ENCODE data around the gene SPATA13.
"Not testable (repeated sequence)": the region's sequence is repeated elsewhere in the genome, so short reads cannot be mapped to it uniquely, and the experiment has no call there.

Gene SPATA13

DNA sequence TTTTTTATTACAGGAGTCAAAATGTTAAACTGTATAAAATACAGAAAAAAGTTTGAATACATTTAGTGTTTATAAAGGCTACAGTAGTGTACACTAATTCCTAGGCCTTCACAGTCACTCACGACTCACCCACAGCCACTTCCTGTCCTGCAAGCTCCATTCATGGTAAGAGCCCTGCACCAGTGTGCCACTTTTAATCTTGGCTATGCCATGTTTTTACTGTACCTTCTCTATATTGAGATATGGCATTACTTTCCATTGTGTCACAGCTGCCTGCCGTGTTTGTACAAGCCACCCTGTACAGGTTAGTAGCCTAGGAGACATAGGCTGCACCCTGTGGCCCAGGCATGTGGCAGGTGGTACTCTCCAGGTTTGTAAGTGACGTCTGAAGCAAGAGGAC lies 180.9 kb downstream of the SPATA13 start:
- H3K4me3 ChIP-seq (ENCODE audit: low read depth, low read length), result no peak overlapping the region
- TF ChIP-seq, protein P1, sequence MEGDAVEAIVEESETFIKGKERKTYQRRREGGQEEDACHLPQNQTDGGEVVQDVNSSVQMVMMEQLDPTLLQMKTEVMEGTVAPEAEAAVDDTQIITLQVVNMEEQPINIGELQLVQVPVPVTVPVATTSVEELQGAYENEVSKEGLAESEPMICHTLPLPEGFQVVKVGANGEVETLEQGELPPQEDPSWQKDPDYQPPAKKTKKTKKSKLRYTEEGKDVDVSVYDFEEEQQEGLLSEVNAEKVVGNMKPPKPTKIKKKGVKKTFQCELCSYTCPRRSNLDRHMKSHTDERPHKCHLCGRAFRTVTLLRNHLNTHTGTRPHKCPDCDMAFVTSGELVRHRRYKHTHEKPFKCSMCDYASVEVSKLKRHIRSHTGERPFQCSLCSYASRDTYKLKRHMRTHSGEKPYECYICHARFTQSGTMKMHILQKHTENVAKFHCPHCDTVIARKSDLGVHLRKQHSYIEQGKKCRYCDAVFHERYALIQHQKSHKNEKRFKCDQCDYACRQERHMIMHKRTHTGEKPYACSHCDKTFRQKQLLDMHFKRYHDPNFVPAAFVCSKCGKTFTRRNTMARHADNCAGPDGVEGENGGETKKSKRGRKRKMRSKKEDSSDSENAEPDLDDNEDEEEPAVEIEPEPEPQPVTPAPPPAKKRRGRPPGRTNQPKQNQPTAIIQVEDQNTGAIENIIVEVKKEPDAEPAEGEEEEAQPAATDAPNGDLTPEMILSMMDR (IDR thresholded peaks at IDR 0.05; ENCODE audit: insufficient read depth, low read length, missing control alignments), result no peak
- ChIA-PET POLR2A (no interaction called here), CTCF (no interaction called here)
- no peak for DNase-seq (ENCODE audit: low read depth, low spot score)

DNA sequence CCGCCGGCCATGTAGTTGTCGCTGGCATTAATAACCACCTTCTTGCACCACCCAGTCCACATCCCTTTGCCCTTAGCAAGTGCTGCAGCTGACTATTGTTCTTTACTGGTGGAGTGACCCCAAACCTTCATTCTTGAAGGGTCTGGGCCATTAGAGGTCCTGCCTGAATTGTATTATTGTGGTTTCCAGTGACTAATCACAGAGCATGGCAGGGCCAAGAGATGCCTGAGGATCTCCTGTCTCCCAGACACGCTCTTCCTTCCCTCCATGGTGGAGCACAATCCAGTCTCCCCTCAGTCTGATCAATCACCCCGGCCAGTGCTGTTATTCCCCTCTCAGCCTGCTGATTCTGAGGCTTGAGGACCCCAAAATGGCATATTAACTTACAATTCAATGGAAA lies 187.9 kb downstream of the SPATA13 start:
- DNase-seq (ENCODE audit: low read depth, low spot score), result no peak
- TF ChIP-seq, protein P1 (IDR thresholded peaks at IDR 0.05; ENCODE audit: insufficient read depth, low read length, missing control alignments), result no peak
- H3K4me3 ChIP-seq (ENCODE audit: low read depth, low read length), result no peak overlapping the region
- POLR2A ChIA-PET, result no interaction called here
- CTCF ChIA-PET, result no interaction called here

DNA sequence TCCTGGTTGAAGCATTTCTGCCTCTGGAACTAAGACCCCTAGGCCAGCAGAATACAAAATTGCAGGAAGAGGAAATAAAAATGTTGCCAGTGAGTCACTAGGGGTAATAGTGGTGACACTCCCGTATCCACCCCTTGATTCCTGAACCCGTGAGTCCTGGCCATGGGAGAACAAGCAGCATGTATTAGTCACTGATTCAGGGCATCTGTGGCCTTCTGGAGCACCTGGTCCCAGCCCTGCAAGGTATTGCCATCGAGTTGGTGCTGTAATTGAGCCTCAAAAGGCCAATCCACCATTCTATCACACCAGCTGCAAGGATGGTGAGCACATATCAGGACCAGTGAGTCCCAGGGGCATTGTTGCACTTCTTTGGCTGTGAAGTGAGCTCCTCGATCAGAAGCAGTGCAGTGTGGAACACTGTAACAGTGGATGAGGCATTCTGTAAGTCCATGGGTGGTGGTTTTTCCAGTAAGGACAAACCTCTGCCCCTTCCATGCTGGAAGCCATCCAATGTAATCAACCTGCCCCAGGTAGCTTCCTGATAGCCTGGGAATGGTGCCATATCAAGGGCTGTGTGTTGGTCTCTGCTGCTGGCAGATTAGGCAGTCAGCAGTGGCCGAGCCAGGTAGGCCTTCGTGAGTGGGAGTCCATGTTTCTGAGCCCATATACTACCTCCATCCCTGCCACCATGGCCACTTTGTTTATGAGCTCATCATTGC lies 188.4 kb downstream of the SPATA13 start:
- no peak overlapping the region for H3K4me3 ChIP-seq (ENCODE audit: low read depth, low read length)
- no peak for DNase-seq (ENCODE audit: low read depth, low spot score)
- TF ChIP-seq, protein P1 (IDR thresholded peaks at IDR 0.05; ENCODE audit: insufficient read depth, low read length, missing control alignments), result no peak
- ChIA-PET POLR2A (no interaction called here), CTCF (no interaction called here)

DNA sequence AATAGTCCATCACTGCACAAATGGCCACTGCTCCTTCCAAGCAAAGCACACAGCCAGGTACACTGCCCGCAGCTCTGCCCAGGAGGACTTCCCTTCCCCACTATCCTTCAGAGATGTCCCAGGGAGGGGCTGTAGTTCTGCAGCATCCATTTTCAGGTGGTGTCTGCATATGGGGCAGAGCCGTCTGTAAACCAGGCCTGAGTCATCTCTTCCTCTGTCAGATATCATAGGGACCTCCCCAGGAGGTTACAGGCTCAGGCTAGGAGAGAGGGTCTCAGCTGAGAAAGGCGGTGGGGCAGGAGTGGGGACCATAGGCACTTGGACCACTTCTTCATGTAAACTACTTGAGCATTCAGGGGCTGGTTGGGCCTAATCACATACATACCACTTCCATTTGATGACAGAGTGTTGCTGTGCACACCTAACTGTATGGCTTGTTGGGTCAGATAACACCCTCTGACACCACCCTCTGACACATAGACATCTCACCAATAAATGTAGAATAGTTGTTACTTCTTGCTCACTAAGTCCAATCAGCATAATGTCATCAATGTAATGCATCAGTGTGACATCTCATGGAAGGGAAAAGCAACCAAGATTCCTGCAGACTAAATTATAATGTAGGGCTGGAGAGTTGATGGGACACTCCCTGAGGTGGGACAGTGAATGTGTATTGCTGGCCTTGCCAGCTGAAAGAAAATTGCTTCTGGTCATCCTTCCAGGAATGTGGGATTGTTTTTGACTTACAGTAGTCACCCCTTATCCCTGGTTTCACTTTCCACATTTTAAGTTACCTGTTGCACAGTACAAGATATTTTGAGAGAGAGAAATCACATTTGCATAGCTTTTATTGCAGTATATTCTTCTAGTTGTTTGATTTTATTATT lies 189.5 kb downstream of the SPATA13 start:
- CTCF ChIA-PET; H3K4me3 ChIP-seq (ENCODE audit: low read depth, low read length); DNase-seq (ENCODE audit: low read depth, low spot score); POLR2A ChIA-PET: not testable (repeated sequence)

DNA sequence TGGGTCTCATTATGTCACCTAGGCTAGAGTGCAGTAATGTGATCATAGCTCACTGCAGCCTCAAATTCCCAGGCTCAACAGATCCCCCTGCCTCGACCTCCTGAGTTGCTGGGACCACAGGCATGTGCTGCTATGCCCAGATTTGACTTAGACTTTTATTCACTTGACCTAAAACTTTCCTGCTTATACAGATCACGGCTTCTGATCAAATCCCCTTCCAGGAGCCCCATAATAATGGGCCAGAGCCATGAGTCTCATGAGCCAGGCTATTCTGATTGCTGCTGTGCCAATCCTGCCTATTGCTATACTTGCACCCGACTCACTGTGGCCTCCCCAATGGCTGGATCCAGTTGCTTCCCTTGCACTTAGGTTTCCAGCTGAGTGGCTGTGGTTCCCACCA lies 190.9 kb downstream of the SPATA13 start:
- no peak overlapping the region for H3K4me3 ChIP-seq (ENCODE audit: low read depth, low read length)
- CTCF ChIA-PET, result no interaction called here
- TF ChIP-seq, protein P1 (IDR thresholded peaks at IDR 0.05; ENCODE audit: insufficient read depth, low read length, missing control alignments), result no peak
- DNase-seq (ENCODE audit: low read depth, low spot score), result no peak
- POLR2A ChIA-PET, result no interaction called here

DNA sequence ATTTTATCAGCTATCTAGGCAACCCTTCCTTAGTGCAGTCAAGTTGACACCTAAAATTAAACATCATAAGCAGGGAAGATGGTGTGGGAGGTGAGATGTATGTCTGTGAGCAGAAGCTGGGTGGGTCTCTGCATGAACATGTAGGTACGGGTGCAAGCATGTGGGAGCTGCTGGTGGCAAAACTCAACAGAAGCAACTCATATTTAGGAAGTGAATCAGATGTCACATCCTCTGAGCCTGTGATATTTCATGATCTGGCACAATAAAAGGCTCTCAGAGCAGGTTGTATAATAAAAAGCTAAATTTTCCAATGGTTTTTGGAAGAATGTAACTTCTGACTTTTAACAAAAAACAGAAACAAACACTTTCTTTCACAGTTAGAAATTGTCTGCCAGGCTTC lies 193.2 kb downstream of the SPATA13 start:
- DNase-seq (ENCODE audit: low read depth, low spot score), result no peak
- ChIA-PET CTCF (no interaction called here), POLR2A (no interaction called here)
- TF ChIP-seq, protein P1 (IDR thresholded peaks at IDR 0.05; ENCODE audit: insufficient read depth, low read length, missing control alignments), result no peak
- no peak overlapping the region for H3K4me3 ChIP-seq (ENCODE audit: low read depth, low read length)

Data from AG04449 (cell line).